SHP77 treated with DMSO at 0.1 percent for 48 hours (cell line): ENCODE measurements around the gene RAB31.
"Not testable (repeated sequence)": the region's sequence is repeated elsewhere in the genome, so short reads cannot be mapped to it uniquely, and the experiment has no call there.

Experiments
- DNase-seq: peaks from one replicate; lab custom pipeline; 2025; lab: John Stamatoyannopoulos, UW

RAB31 gene

GRCh38 chr18:9839211-9839610 is 131.1 kb downstream of the RAB31 start:
- DNase-seq, result no peak

GRCh38 chr18:9839853-9840252 is 131.8 kb downstream of the RAB31 start:
- DNase-seq, result no peak

DNA sequence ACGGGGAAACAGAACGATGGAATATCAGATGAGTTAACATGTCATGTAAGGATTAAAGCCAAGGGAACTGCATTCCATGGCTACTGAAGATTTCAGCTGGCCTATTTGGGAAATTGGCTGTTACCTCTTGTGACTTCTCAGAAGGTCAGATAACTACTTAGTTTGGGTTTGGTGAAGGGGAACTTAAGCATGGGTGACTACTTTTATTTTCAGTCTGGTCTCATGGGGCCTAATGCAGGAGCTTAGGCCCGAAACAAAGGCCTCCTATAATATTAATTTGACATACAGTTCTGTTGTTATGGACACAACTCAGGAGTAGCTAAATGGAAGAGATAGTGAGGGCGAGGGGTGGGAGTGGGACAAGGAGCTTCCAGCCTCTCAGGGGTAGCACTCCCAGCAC is 133.7 kb downstream of the RAB31 start:
- DNase-seq, result no peak

DNA sequence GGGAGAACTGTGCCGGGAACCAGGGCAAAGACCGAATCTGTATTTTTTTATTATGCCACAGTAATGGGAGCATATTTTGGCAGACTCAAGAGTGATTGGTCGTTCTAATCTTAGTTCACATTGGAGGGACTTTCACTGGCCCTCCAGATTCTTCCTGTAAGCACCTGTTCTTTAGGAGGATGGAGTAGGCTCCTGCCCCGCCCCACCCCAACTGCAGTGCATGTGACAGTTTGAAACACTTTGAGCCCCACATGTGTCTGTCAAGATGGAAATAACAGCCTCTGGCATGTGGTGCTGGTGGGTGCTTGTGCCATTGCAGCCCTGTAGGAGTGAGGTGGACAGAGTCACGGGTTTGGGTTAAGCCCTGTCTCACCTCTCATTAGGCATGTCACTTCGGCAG is 134.3 kb downstream of the RAB31 start:
- no peak for DNase-seq

DNA sequence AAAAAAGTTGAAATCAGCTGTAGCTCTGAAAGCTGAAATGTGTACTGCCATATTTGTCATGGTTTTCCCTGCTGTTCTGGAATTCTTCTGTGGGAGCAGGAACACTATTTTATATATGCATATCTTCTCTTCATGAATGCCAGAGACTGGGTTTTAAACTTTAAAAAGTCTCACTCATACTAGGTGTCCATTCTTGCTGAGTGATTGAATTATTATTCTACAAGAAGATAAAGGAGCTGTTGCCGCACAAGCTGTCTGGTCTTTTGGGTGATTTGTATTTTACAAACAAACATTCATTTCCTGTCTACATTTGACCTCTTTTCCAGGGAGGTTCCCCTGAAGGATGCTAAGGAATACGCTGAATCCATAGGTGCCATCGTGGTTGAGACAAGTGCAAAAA is 137.2 kb downstream of the RAB31 start:
- no peak for DNase-seq

- DNase-seq, result no peak
Observed at GRCh38 chr18:9846162-9846925, 138.2 kb downstream of the RAB31 start.

DNA sequence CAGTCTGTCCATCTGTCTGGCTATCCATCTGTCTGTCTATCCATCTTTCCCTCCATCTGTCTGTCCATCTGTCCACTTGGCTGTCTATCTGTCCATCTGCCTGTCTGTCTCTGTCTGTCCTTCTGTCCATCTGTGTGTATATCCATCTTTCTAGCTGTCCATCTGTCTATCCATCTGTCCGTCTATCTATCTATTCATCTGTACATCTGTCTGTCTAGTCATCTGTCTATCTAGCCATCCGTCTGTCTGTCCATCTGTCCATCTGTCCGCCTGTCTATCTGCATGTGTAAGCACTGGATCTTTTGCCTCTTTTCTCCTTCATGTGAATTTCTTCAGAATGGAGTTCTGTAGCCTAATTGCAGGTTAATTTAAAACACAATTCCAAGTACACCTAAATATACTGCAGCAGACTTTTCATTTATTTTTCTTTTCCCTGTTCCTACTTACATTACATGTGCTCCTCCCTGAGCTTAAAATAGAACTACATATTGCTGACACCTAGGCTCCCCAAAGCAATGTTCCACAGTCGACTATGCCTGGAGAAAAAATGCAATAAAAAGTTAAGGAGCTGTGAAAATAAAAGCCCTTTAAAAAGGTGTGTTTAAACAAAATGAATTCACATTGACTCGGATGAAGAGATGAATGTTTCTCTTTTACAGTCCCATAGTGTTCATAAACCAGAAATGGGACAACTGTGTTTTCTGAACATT is 140.2 kb downstream of the RAB31 start:
- DNase-seq, result no peak

DNA sequence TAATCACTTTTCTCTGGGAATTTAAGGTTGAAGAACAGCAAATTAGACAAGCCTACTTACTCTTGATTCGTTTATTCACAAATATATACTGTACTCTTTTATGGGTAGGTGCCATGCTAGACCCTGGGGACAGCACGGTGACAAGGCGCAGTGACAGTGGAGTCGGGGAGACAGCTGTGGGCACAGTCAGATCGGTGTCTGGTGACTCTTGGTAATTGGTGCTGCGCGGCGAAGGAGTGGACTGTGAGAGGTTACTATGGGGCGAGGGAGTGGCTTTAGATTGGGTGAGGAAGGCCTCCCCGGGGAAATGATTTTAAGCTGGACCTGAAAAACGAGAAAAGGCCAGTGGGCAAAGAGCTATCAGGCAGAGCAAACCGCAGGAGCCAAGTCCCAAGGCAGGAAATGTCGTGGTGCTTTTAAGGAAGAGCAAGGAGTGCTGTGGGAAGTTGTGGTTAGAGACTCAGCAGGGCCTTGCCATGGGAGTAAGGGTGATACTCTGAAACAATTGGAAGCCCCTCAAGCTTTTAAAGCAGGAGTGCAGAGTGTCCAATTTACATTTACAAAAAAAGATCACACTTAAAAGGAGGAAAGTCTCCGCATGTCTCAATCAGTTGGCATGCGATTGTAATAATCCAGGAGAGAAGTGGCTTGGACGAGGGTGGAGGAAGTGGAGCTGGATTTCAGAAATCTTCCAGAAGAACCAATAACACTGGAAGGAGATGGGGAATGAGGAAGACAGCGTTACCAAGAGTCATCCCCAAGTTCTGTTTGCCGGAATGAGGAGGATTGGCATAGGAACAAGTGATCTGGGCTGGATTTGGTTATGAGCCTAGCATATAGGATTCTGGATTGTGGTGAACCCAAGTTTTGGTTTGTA is 141.5 kb downstream of the RAB31 start:
- DNase-seq, result no peak

DNA sequence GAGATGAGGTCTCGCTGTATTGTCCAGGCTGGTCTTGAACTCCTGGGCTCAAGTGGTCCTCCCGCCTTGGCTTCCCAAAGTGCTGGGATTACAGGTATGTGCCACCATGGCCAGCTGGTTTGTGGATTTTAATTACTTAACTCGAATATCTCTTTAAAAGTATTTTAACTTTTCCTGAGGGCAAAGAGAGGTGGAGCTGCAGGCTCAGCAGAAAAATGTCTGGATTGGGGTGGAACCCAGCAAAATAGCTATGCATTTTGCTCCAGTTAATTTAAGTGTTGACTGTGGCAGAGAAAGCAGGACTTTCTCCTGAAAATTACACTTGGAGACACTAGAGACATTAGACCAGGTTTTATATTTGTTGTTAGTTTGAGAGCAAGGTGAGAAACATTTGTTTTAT is 142.2 kb downstream of the RAB31 start:
- DNase-seq, result no peak

DNA sequence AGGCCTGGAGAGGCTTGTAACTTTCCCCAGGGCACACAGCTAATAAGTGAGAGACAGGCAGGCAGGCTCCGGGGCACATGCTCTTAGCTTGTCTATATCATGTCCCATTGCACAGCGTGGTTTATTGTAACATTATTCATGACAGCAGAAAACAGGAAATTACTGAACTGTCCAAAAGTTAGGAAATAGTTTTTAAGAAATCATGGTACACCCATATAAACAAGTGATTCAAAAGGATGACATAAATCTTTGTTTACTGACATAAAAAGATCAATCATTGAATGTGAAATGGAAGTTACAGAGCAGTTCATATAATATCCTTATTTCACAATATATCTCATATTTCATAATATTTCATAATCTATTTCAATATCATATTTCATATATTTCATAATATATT is 143.4 kb downstream of the RAB31 start:
- DNase-seq, result no peak

- no peak for DNase-seq
Observed at GRCh38 chr18:9852266-9853081, 144.4 kb downstream of the RAB31 start.

DNA sequence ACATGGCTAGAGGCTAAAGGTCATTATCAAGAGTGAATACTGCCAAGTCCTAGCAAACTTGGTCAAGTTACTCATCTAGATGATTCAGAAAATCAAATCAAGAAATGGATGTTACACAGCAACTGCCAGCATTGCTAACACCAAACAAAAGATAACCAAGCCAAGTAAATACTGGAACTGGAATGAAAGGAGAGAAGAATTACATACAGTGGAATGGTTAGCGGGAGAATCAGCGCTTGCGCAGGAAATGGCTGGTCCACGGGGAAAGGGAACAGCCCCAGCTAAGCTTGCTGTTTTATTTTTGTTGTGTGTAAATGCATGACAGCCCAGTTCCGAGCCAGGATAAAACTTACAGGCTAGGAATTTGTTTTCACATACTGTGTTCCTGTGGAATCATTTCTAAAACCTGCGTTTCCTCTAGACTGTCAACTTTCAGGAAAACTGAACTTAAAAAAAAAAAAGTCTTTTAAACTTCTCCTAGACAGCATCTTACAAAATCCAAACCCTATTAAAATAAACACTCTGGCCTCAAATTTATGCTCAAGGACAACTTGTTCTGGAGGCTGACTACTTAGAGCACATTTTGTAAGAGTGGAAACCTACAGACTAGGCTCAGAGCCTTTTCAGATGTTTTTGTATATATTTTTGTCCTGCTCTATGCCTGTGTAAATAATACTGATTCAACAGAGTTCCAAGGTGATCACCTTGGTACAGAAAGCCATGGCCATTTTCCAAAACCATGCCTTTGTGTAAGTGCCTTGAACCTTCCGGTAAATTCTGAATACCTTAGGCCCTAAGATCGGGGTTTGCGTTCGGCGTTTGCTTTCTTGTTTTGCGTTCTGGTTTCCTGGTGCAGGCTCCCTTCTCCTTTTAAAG is 146.9 kb downstream of the RAB31 start:
- DNase-seq, result no peak

DNA sequence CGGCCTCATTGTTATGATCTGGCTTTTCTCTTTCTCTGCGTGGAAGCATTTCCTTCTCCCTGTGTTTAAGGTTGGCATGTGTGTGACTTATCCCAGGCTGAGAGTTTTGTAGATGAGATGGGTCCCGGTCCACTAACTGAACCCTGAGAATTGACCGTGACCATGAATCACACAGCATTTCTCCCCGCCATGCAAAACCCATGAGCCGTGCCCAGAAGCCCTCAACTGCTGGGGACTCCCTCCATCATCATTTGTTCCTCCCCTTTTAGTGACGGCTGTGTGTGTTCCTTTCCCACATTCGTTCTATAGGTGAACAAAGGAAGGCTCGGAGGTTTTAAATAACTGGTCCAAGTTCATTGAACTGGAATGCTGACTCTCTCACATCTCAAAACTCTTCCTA is 147.6 kb downstream of the RAB31 start:
- DNase-seq, result no peak

DNA sequence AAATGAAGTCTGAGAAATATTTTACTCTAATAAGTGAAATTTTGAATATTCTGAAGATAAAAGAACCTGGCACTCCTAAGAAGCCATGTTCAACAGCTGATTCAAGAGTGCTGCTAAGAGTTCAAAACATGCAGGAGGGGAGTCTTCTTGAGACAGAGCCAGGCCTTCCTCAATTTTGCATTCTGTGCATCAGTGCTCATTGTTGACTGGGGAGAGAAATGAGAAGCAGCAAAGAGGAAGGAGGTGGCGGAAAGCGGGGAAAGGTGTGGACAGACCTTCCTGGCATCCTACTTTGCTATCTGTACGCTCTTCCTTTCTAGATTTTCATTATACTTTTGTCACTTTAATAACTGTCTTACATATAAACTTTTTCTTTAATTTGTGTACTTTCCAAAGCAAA is 148.0 kb downstream of the RAB31 start:
- DNase-seq, result no peak

DNA sequence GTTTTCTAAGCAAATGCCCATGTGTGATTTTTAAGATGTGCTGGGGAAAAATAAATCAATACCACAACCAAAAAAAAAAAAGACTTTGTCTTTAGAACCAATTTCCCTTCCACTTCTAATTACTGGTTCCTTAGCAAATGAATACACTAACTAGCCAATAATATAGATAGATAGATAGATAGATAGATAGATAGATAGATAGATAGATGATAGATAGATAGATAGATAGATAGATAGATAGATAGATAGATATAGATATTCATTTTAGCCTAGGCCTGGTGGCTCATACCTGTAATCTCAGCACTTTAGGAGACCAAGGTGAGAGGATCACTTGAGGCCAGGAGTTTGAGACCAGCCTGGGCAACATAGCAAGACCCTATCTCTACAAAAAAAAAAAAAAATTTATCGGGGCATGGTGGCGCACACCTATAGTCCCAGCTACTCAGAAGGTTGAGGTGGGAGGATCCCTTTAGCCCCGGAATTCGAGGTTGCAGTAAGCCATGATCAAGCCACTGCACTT is 149.4 kb downstream of the RAB31 start:
- DNase-seq, result not testable (repeated sequence)

- no peak for DNase-seq
Observed at GRCh38 chr18:9858642-9859041, 150.5 kb downstream of the RAB31 start.

GRCh38 chr18:9859232-9859631 is 151.1 kb downstream of the RAB31 start:
- DNase-seq, result no peak

DNA sequence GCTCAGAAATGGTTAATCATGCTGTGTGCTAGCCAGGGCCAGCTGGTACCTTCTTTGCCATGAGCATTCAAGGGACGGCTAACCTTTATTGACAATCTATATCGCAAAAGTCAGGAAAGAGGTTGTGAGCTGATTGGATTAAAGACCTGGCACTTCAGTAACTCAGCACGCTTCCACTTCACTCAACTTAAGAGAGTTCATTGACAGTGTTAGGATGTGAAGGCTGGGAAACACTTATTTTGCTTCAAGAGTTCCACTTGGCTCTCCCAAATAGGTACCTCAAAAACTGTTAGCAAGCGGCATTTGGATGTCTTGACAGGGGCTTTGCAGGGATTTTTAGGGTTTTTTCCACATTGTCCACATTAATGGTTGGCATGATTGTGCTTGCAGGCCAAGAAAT is 152.6 kb downstream of the RAB31 start:
- no peak for DNase-seq

DNA sequence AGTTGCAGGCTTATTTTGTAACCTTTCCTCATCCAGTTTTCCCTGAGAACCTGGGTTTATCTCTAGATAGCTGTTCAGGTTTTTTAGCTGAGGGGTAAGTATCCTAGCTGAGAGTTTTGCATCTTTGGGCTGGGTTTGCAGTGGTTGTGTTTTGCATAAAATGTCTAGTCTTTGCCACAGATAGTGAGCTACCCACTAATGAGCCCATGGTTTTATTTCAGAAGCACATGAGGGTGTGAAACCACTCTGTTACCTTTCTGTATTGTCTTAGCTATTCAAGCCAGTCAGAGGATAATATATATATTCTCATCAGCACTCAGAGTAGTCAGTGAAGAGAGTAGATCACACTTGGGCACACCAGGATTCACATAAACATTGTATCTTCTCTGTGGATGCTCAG is 153.1 kb downstream of the RAB31 start:
- DNase-seq, result no peak

GRCh38 chr18:9861933-9862332 is 153.8 kb downstream of the RAB31 start:
- DNase-seq, result no peak

GRCh38 chr18:9862686-9863085 is 154.6 kb downstream of the RAB31 start:
- DNase-seq, result no peak
